Measurements from ENCODE around the gene FCER1G.

FCER1G gene

GRCh38 chr1:161260376-161261260 is 45.5 kb downstream of the FCER1G start:
- TF ChIP-seq CTCF (IDR thresholded peaks at IDR 0.05; ENCODE audit: low read depth, low read length, missing control alignments): no peak
- no peak for DNase-seq (ENCODE audit: low read depth)
- no peak overlapping the region for H3K4me3 ChIP-seq (ENCODE audit: low read depth, low read length)
- in situ Hi-C loops (cut with HindIII; ENCODE audit: low sequenced_read_pairs): no loop called here

GRCh38 chr1:161261261-161262235 is 46.5 kb downstream of the FCER1G start:
- H3K4me3 ChIP-seq (ENCODE audit: low read depth, low read length): no peak overlapping the region
- DNase-seq (ENCODE audit: low read depth): no peak
- TF ChIP-seq CTCF (IDR thresholded peaks at IDR 0.05; ENCODE audit: low read depth, low read length, missing control alignments): no peak
- in situ Hi-C loops (cut with HindIII; ENCODE audit: low sequenced_read_pairs): no loop called here

- H3K4me3 ChIP-seq (ENCODE audit: low read depth, low read length): no peak overlapping the region
- in situ Hi-C loops (cut with HindIII; ENCODE audit: low sequenced_read_pairs): no loop called here
- DNase-seq (ENCODE audit: low read depth): no peak
- TF ChIP-seq CTCF (IDR thresholded peaks at IDR 0.05; ENCODE audit: low read depth, low read length, missing control alignments): no peak
Observed at GRCh38 chr1:161265305-161265704, 50.2 kb downstream of the FCER1G start.

GRCh38 chr1:161266202-161266601 is 51.1 kb downstream of the FCER1G start:
- TF ChIP-seq CTCF (IDR thresholded peaks at IDR 0.05; ENCODE audit: low read depth, low read length, missing control alignments): no peak
- H3K4me3 ChIP-seq (ENCODE audit: low read depth, low read length): no peak overlapping the region
- in situ Hi-C loops (cut with HindIII; ENCODE audit: low sequenced_read_pairs): no loop called here
- DNase-seq (ENCODE audit: low read depth): no peak

GRCh38 chr1:161266836-161267235 is 51.7 kb downstream of the FCER1G start:
- TF ChIP-seq CTCF (IDR thresholded peaks at IDR 0.05; ENCODE audit: low read depth, low read length, missing control alignments): no peak
- H3K4me3 ChIP-seq (ENCODE audit: low read depth, low read length): no peak overlapping the region
- in situ Hi-C loops (cut with HindIII; ENCODE audit: low sequenced_read_pairs): no loop called here
- DNase-seq (ENCODE audit: low read depth): no peak

GRCh38 chr1:161267321-161267720 is 52.2 kb downstream of the FCER1G start:
- no peak for DNase-seq (ENCODE audit: low read depth)
- in situ Hi-C loops (cut with HindIII; ENCODE audit: low sequenced_read_pairs): no loop called here
- no peak for TF ChIP-seq CTCF (IDR thresholded peaks at IDR 0.05; ENCODE audit: low read depth, low read length, missing control alignments)
- no peak overlapping the region for H3K4me3 ChIP-seq (ENCODE audit: low read depth, low read length)

All from astrocyte of the cerebellum (primary cell).